Gastroesophageal sphincter (tissue), 4 donors: ENCODE results near the gene CLMP. TPM values are rescaled to one million over a fixed set of nuclear protein-coding genes. Genes with fewer than 3 reads are reported as not detected.

Source experiments
- ATAC-seq: fragments of 150-250 bp; one replicate; pipeline ENCODE4 v1.9.1; 2016; ENCODE audit warnings: mild to moderate bottlenecking, moderate library complexity
- H3K27ac ChIP-seq, 4 donors: fragments of 200-600 bp; sonication (generic) in 3 of 4; 1 replicate in 3 of 4; 2 replicates in 1 of 4; pipeline ENCODE4 v1.5.1; 2016 to 2019
- H3K27me3 ChIP-seq: fragments of 200-600 bp; sonication (generic); one replicate; pipeline ENCODE4 v1.5.1; 2019
- H3K36me3 ChIP-seq, 2 donors: fragments of 200-600 bp; sonication (generic); one replicate each; pipeline ENCODE4 v1.5.1; 2019; ENCODE audit warnings: control low read depth in 1 of 2
- H3K4me1 ChIP-seq, 3 donors: fragments of 200-600 bp; sonication (generic); 1 replicate in 2 of 3; 2 replicates in 1 of 3; pipeline ENCODE4 v1.5.1; 2016 to 2019; ENCODE audit warnings: control low read depth in 2 of 3
- H3K4me3 ChIP-seq, 2 donors: fragments of 200-600 bp; sonication (generic); one replicate each; pipeline ENCODE4 v1.5.1; 2019; ENCODE audit warnings: mild to moderate bottlenecking in 1 of 2, moderate library complexity in 1 of 2
- H3K9me3 ChIP-seq, 3 donors: fragments of 200-600 bp; sonication (generic); one replicate each; pipeline ENCODE4 v1.5.1; 2017 to 2019; ENCODE audit warnings: control low read depth in 2 of 3
- EP300 ChIP-seq: sonication (generic); formaldehyde crosslinking; IDR thresholded peaks from one replicate; pipeline ENCODE4 v1.6.1; 2017; ENCODE audit warnings: antibody characterized with exemption, mild to moderate bottlenecking
- POLR2A ChIP-seq, 2 donors: fragments of 450-650 bp; IDR thresholded peaks; one replicate each; pipeline ENCODE4 v1.6.1; 2017; ENCODE audit warnings: antibody characterized with exemption in 2 of 2, mild to moderate bottlenecking in 2 of 2, moderate library complexity in 1 of 2
- POLR2AphosphoS5 ChIP-seq: sonication (generic); formaldehyde crosslinking; IDR thresholded peaks from one replicate; pipeline ENCODE4 v1.6.1; 2017; ENCODE audit warnings: antibody characterized with exemption
- WGBS, 2 donors: methylation state at CpG; one replicate each; pipeline ENCODE4 v1.1.5; 2018; ENCODE audit warnings: low coverage in 1 of 2; 5-methylcytosine and 5-hydroxymethylcytosine counted together
- total RNA-seq, 4 donors: library from RNA; depleted of rRNA; stranded (reverse); fragments of >200 nt; gene quantifications; one replicate each; pipeline ENCODE4 v1.1.0, GENCODE V29; 2016
- TF ChIP-seq, protein P1 (sequence below), 4 experiments: fragments of 200-600 bp in 2 of 4; fragments of 450-650 bp in 2 of 4; sonication (generic) in 1 of 4; IDR thresholded peaks; one replicate each; pipeline ENCODE4 v1.5.1; 2017 to 2019; ENCODE audit warnings: antibody characterized with exemption in 4 of 4, mild to moderate bottlenecking in 2 of 4, moderate library complexity in 2 of 4

The CLMP gene
- total RNA-seq, 4 donors from 2014 or later: 89.1 to 274 (median 151) TPM

DNA sequence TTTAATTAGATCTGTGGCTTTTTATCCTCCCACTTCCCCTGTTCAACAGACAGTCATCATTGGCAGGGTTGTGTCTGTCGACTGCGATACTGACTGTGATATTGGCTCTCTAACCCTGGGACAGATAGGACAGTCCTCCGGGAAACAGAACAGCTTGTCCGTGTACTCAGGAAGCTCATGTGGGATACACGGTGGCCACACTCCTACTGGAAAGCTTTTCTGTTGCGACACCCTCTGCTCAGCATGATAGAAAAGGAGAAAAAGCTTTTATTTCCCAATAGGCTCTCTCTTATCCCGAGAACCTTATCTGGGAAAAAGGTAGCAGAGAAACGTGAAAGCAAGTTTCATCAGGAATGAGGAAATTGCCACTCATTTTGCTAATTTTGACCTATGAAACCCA, 72.7 kb downstream of the CLMP start:
- H3K27me3 ChIP-seq: no peaks in the 10 kb centered on the region
- TF ChIP-seq, protein P1, sequence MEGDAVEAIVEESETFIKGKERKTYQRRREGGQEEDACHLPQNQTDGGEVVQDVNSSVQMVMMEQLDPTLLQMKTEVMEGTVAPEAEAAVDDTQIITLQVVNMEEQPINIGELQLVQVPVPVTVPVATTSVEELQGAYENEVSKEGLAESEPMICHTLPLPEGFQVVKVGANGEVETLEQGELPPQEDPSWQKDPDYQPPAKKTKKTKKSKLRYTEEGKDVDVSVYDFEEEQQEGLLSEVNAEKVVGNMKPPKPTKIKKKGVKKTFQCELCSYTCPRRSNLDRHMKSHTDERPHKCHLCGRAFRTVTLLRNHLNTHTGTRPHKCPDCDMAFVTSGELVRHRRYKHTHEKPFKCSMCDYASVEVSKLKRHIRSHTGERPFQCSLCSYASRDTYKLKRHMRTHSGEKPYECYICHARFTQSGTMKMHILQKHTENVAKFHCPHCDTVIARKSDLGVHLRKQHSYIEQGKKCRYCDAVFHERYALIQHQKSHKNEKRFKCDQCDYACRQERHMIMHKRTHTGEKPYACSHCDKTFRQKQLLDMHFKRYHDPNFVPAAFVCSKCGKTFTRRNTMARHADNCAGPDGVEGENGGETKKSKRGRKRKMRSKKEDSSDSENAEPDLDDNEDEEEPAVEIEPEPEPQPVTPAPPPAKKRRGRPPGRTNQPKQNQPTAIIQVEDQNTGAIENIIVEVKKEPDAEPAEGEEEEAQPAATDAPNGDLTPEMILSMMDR (IDR thresholded peaks at IDR 0.05): no peak
- TF ChIP-seq POLR2AphosphoS5: peak; percentile 75
- H3K27ac ChIP-seq: peak overlapping the region; percentile 78 to 90 (median 80)
- no peak overlapping the region for H3K4me3 ChIP-seq
- peak; percentile 96 for ATAC-seq
- no peaks in the 10 kb centered on the region for H3K36me3 ChIP-seq
- H3K9me3 ChIP-seq: no peaks in the 10 kb centered on the region
- WGBS, 2 donors: 24 to 49% methylated on average over 3 to 6 of the region's 8 CpGs
- H3K4me1 ChIP-seq: peaks cover 0 to 40% (median 0%) of the 10 kb centered on the region in 3 donors

DNA sequence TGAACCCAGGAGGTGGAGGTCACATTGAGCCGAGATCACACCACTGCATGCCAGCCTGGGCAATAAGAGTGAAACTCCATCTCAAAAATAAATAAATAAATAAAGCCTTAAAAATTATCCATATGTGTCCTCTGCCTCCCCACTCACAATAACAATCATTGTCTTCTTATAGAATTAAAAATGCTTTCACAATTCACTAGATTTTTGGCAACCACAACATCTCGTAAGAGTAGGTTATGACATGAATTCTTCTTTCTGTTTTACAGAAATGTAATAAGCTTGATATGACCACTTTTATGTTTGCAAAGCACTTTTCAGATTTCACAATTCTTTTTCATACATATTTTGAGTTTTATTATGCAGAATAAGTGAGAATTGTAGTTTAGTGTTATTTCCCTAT, 78.6 kb downstream of the CLMP start:
- WGBS, 2 donors: 93 to 100% methylated on average over 2 of the region's 2 CpGs
- H3K36me3 ChIP-seq: peaks cover 0 to 7% of the 10 kb centered on the region in 2 donors
- H3K27ac ChIP-seq: no peak overlapping the region
- H3K27me3 ChIP-seq: no peaks in the 10 kb centered on the region
- no peak overlapping the region for H3K4me3 ChIP-seq
- peaks cover 0 to 6% (median 0%) of the 10 kb centered on the region in 3 donors for H3K9me3 ChIP-seq
- peaks cover 0 to 36% (median 0%) of the 10 kb centered on the region in 3 donors for H3K4me1 ChIP-seq
- TF ChIP-seq EP300 (no peak), POLR2A (IDR thresholded peaks at IDR 0.05) (no peak), POLR2AphosphoS5 (no peak)
- TF ChIP-seq, protein P1 (IDR thresholded peaks at IDR 0.05): no peak
- ATAC-seq: no peak

DNA sequence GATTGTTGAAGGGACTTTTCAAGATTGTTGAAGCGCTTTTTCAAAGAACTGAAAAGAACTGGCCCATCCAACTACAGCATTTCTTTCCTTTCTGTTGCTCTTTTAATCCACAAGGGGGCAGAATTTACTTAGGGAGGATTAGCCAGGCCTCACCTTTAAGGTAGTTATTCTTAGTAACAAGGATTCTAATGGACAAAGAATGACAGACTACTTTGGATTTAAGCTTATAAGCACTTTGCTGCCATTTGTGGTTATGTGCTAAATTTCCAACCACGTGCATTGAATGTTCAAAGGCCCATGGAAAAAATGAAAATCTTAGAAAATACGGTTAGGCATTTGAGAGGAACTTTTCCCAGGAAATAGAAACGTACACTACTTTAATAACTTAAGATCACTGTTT, 83.6 kb downstream of the CLMP start:
- Histone ChIP-seq H3K27me3 (no peaks in the 10 kb centered on the region), H3K4me1 (peaks cover 0 to 37% (median 5%) of the 10 kb centered on the region in 3 donors), H3K36me3 (peaks cover 0 to 7% of the 10 kb centered on the region in 2 donors), H3K4me3 (no peak overlapping the region), H3K27ac (peak overlapping the region; percentile 21 to 71 (median 65)), H3K9me3 (peaks cover 0 to 6% (median 0%) of the 10 kb centered on the region in 3 donors)
- TF ChIP-seq, protein P1 (IDR thresholded peaks at IDR 0.05): peak; percentile 80 to 88 (median 84)
- TF ChIP-seq POLR2A (IDR thresholded peaks at IDR 0.05): no peak
- peak; percentile 49 for ATAC-seq
- WGBS, 2 donors: 47% methylated on average over 4 of the region's 4 CpGs

DNA sequence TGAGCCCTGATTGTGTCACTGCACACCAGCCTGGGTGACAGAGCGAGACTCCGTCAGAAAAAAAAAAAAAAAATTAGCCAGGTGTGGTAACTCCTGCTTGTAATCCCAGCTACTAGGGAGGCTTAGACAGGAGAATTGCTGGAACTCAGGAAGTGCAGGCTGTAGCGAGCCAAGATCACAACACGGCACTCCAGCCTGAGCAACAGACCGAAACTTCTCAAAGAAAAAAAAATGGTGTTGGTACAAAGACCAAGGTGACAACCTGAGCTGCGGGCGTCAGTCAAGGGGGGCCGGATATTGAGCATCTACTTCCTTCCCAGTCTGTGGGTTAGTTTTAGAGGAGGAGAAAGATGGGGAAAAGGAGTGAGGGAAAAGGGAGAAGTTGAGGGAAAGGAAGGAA, 84.7 kb downstream of the CLMP start:
- H3K4me1 ChIP-seq: peaks cover 0 to 47% (median 7%) of the 10 kb centered on the region in 3 donors
- no peaks in the 10 kb centered on the region for H3K27me3 ChIP-seq
- peak overlapping the region in 3 of 4 donors; percentile 21 to 71 (median 62) for H3K27ac ChIP-seq
- no peak for ATAC-seq
- WGBS, 2 donors: 55 to 75% methylated on average over 5 to 8 of the region's 8 CpGs
- no peak overlapping the region for H3K4me3 ChIP-seq
- peaks cover 0 to under 1% (median 0%) of the 10 kb centered on the region in 3 donors for H3K9me3 ChIP-seq
- H3K36me3 ChIP-seq: no peaks in the 10 kb centered on the region
- no peak for TF ChIP-seq POLR2A (IDR thresholded peaks at IDR 0.05)
- no peak for TF ChIP-seq EP300
- TF ChIP-seq POLR2AphosphoS5: no peak
- TF ChIP-seq, protein P1 (IDR thresholded peaks at IDR 0.05): no peak

DNA sequence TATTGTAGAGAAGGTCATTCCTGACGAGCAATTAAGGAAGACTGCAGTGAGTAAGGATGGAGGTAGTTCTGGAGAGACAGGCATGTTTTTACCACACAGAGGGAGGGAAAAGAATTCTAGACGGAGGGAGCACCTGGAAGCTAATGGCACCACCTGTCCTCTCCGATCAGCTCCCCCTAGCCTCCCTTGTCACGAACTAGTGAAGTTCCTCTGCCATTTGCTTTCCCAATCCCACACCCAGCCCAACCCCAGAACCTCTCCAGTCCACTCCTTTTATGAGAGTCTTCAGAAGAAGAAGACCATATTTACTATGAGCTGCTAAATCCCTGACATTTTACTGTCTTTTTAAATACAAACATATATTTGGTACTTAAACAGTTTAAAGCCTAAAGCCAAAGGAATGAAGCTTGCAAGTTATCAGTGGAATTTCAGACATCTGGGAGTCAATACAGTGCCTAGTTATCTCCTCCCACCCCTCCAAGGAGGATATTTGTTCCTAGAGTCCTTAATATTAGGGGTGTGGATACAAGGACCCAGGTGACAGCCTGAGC, 87.0 kb downstream of the CLMP start:
- TF ChIP-seq POLR2AphosphoS5 (no peak), POLR2A (IDR thresholded peaks at IDR 0.05) (no peak), EP300 (no peak)
- TF ChIP-seq, protein P1 (IDR thresholded peaks at IDR 0.05): no peak
- no peak overlapping the region for H3K4me3 ChIP-seq
- H3K9me3 ChIP-seq: no peaks in the 10 kb centered on the region
- WGBS, 2 donors: 79 to 90% methylated on average over 2 to 4 of the region's 4 CpGs
- no peaks in the 10 kb centered on the region for H3K27me3 ChIP-seq
- peaks cover 2 to 58% (median 18%) of the 10 kb centered on the region in 3 donors for H3K4me1 ChIP-seq
- H3K27ac ChIP-seq: peak overlapping the region in 1 of 4 donors; percentile 30
- ATAC-seq: no peak
- H3K36me3 ChIP-seq: no peaks in the 10 kb centered on the region
